Upper lobe of left lung (tissue), 4 donors: ENCODE results near the gene DUT.

Experiments
- CTCF ChIP-seq, 6 experiments: fragments of 450-650 bp in 4 of 6; fragments of 200-600 bp in 2 of 6; sonication (generic) in 2 of 6; IDR thresholded peaks; one replicate each; pipeline ENCODE4 v1.5.1; 2016 to 2019; ENCODE audit warnings: antibody characterized with exemption in 6 of 6
- EP300 ChIP-seq, 4 donors: sonication (generic); formaldehyde crosslinking; IDR thresholded peaks; one replicate each; pipeline ENCODE4 v1.5.1; 2017; ENCODE audit warnings: antibody characterized with exemption in 4 of 4, control low read depth in 2 of 4
- POLR2A ChIP-seq, 4 donors: fragments of 450-650 bp; IDR thresholded peaks; one replicate each; pipeline ENCODE4 v1.5.1; 2016 to 2017; ENCODE audit warnings: antibody characterized with exemption in 4 of 4, mild to moderate bottlenecking in 2 of 4
- POLR2AphosphoS5 ChIP-seq, 2 donors: sonication (generic); formaldehyde crosslinking; IDR thresholded peaks; one replicate each; pipeline ENCODE4 v1.5.1; 2017; ENCODE audit warnings: antibody characterized with exemption in 2 of 2

GRCh38 chr15:48323294-48323693 is 7.9 kb upstream of the DUT start:
- TF ChIP-seq CTCF (IDR thresholded peaks at IDR 0.05): no peak
- TF ChIP-seq POLR2AphosphoS5 (IDR thresholded peaks at IDR 0.05): no peak
- TF ChIP-seq EP300 (IDR thresholded peaks at IDR 0.05): no peak
- TF ChIP-seq POLR2A (IDR thresholded peaks at IDR 0.05): no peak
